GM21737 (cell line): ENCODE results near the gene MAPK10.

Source experiments
- ATAC-seq: cut with Tn5 transposase; IDR thresholded peaks from one replicate; pipeline ENCODE4 v1.9.1; 2021; ENCODE audit warnings: mild to moderate bottlenecking, moderate library complexity; ENCODE audit not compliant: unreplicated experiment

MAPK10 gene

DNA sequence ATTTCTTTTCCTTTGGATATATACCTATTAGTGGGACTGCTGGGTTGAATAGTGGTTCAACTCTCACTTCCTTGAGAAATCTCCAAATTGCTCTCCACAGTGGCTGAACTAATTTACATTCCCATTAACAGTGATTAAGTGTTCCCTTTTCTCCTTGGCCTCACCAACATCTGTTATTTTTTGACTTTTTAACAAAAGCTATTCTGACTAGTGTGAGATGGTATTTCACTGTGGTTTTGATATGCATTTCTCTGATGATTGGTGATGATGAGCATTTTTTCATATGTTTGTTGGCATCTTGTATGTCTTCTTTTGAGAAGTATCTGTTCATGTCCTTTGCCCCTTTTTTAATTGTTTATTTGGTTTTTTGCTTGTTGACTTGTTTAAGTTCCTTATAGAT is 413.0 kb downstream of the MAPK10 start:
- no peak for ATAC-seq

GRCh38 chr4:85942107-85942506 is 417.7 kb downstream of the MAPK10 start:
- ATAC-seq, result no peak

DNA sequence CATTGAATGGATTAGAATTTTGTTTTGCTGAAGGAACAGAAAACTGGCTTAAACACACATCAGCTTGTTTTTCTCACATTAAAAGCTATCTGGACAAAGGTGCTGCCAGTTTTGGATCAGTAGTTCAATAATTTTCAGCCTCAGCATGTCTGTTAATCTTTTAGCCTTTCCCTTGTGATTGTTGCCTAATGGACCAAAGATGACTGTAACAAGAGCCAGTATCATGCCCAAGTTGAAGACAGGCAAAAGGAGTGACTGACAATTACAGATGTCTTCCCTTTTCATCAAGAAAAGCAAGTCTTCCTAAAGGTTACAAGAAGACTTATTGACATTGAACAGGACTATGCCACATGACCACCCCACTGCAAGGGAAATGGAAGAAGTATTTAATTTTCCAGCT is 419.7 kb downstream of the MAPK10 start:
- ATAC-seq, result no peak
